Stimulated activated memory B cell treated with anti-CD40 and anti-IgM and Interleukin-4, amounts not matched to agents 10 μg/mL and 1 μg/mL and 100 μg/mL, for 72 hours (primary cell): ENCODE measurements around the gene SPACA9.
A peak's percentile ranks its signal among the peaks of the same experiment; 100 is the strongest.

Experiments used
- ATAC-seq: fragments of 150-1000 bp; cut with Tn5 transposase; 2 replicates; pipeline ENCODE4 v1.10.0; 2021
- H3K27ac Mint-ChIP-seq: one replicate; pipeline ENCODE4 v1.8.0; 2022; ENCODE audit warnings: mild to moderate bottlenecking, mixed read lengths
- H3K27me3 Mint-ChIP-seq: one replicate; pipeline ENCODE4 v1.8.0; 2022; ENCODE audit warnings: mixed read lengths
- H3K36me3 Mint-ChIP-seq: one replicate; pipeline ENCODE4 v1.8.0; 2022; ENCODE audit warnings: mixed read lengths
- H3K4me1 Mint-ChIP-seq: one replicate; pipeline ENCODE4 v1.8.0; 2022; ENCODE audit warnings: mixed read lengths
- H3K4me3 Mint-ChIP-seq: one replicate; pipeline ENCODE4 v1.8.0; 2022; ENCODE audit warnings: mild to moderate bottlenecking, moderate library complexity, mixed read lengths
- H3K9me3 Mint-ChIP-seq: one replicate; pipeline ENCODE4 v1.8.0; 2022; ENCODE audit warnings: mixed read lengths

SPACA9 gene

DNA sequence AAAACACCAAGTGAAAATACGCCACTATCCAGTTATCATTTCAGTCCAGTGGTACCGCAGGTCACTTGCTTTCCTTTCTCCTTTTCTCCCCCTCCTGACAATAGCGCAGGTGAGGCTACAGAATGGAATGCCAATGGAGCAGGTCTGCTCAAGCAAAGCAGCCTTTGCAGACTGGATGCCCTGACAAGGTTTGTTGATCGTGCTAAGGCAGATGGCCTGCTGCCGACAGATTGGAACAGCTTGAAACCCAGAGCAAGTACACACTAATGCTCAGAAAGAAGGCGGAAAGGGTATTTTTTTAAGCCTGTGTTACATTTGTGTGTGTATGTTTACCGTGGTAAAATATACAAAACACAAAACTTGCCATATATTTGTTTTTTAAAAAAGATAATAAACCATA lies 19.4 kb downstream of the SPACA9 start:
- Mint-ChIP-seq H3K4me1 (no peaks in the 10 kb centered on the region), H3K36me3 (peaks cover 64% of the 10 kb centered on the region), H3K27me3 (no peaks in the 10 kb centered on the region), H3K27ac (no peak overlapping the region), H3K4me3 (no peak overlapping the region), H3K9me3 (no peaks in the 10 kb centered on the region)
- no peak for ATAC-seq

DNA sequence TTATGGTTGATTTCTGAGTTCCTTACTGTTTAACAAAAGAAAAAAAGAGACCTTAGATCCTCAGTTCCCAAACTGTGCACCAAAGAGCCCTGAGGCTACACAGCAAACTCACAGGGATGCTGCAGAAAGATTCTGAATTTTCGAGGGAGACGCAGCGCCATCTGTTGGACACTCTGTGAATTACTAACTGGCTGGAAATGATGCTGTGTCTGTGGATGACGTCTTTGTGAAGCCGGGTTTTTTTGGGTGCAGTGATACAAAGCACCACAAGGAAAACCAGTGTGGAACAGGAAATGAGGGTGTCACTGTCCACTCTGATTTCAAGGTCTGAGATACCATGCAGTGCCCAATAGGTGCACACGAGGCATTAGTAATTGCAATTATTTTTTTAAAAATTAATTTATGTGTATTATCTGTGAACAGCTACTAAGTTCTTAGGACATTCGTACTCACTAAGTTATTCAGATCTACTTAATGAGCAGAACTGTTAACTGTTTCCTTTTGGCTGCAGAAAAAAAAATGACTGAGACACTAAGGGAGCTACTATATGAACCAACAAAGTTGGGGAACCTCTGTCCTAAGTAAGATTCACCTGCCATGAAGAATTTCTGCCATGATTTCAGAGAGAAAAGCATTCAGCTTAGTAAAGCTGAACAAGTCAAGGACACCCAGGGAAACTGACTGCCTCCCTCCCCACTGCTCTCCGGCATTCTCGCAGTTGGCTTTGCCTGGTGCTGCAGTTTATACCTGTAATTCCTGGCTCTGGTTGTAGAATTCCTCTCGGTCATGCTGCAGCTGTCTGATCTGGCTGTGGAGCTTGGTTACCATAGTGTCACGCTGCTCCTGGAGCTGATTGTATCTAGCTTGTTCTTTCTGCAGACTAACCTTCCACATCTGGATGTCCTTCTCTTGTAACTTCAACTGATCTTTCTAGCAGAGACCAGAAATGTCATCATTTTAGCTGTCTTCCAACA lies 23.4 kb downstream of the SPACA9 start:
- H3K4me3 Mint-ChIP-seq: no peak overlapping the region
- H3K36me3 Mint-ChIP-seq: peaks cover 53% of the 10 kb centered on the region
- peak; percentile 88 for ATAC-seq
- no peaks in the 10 kb centered on the region for H3K9me3 Mint-ChIP-seq
- no peak overlapping the region for H3K27ac Mint-ChIP-seq
- no peaks in the 10 kb centered on the region for H3K4me1 Mint-ChIP-seq
- H3K27me3 Mint-ChIP-seq: no peaks in the 10 kb centered on the region

DNA sequence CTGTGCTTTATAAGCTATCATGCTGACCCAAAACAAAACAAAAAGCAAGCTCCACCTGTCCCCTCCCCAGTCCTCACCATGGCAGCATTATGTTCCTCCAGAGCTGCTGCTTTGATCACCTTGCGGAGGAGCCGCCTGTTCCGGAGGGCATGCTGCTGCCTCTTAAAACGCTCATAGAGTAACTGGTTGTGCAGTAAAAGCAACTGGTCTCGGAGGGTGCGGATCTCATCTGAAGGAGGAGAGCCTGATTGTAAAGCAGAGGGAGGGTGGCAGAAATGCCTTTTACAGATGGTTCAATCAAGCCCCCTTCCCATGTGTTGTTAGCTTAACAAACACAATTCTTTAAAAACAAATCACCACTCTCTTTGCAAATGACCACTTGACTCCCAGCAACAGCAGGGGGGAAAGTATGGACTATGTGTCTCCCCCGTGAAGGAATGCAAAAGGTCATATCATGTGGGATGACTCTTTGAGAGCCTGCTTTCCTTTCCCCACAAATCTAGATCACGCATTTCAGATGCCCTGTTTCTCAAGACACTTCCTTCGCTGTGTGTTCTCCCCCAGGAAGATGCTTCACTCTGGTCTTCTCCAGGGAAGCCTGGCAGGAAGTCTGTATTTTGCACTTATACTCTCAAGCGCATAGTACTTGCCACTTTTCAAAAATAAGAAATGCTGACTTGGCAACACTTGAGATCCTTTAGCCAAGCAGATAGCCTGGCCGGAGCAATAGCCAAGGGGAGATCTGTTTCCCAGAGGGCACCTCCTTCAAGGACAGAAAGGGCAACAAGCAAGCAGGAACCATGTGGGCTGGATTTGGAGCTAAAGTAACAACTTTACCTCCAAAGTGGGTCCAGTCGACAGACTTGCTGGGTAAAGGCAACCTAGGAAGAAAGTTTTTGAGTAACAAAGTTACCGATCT lies 25.1 kb downstream of the SPACA9 start:
- Mint-ChIP-seq H3K4me3 (no peak overlapping the region), H3K4me1 (no peaks in the 10 kb centered on the region), H3K36me3 (peaks cover 44% of the 10 kb centered on the region), H3K27ac (no peak overlapping the region), H3K9me3 (no peaks in the 10 kb centered on the region), H3K27me3 (no peaks in the 10 kb centered on the region)
- ATAC-seq: no peak

DNA sequence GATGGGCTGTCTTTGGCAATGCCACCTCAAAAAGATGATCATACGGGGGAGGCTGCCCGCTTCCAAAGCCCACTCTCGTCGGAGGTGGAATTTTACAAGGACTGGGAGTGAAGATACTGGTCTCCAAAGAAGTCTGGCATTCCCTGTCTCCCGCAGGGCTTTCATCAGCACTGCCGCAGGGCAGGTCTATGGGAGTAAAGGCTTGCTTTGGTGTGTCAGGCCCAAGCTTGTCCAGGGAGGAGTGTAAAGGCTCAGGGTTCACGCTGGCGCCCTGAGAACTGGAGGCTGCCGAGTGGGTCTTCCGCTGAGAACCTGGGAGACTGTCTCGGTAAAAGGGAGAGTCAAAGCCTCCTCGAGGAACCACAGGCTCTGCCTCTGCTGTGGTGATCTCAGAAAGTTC lies 27.0 kb downstream of the SPACA9 start:
- ATAC-seq: no peak
- Mint-ChIP-seq H3K27me3 (no peaks in the 10 kb centered on the region), H3K27ac (no peak overlapping the region), H3K4me3 (no peak overlapping the region), H3K9me3 (no peaks in the 10 kb centered on the region), H3K36me3 (peaks cover 40% of the 10 kb centered on the region), H3K4me1 (no peaks in the 10 kb centered on the region)

DNA sequence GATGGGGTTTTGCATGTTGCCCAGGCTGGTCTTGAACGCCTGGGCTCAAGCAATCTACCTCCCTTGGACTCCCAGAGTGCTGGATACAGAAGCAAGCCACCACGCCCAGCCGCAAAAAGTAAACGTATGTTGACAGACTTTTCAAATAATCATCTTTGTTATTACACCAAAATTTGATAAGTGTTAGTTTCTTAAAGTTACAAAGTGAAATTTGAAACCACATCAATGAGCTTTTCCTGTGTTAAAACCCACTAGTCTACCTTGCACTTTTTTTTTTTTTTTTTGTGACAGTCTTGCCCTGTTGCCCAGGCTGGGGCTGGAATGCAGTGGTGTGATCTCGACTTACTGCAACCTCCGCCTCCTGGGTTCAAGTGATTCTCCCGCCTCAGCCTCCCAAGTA lies 29.9 kb downstream of the SPACA9 start:
- peaks cover 39% of the 10 kb centered on the region for H3K36me3 Mint-ChIP-seq
- H3K4me1 Mint-ChIP-seq: no peaks in the 10 kb centered on the region
- no peak overlapping the region for H3K4me3 Mint-ChIP-seq
- ATAC-seq: no peak
- no peaks in the 10 kb centered on the region for H3K9me3 Mint-ChIP-seq
- H3K27ac Mint-ChIP-seq: no peak overlapping the region
- no peaks in the 10 kb centered on the region for H3K27me3 Mint-ChIP-seq

DNA sequence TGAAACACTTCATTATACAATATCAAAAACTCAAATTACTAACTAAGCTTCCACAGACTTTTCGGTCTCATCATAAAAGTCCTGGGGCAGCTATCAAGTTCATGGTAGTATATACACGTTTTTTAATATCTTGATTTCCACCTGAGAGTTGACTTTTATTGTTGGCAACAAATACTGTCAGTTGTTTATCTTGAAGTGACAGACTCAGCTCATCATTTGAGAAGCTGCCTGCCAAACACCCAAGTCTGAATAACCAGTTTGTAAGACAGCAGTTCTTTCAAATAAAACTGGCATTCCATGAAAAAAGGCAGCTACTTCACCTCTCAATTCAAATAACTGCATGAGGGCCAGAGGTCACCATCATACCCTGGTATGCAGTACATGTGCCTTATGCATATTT lies 30.6 kb downstream of the SPACA9 start:
- Mint-ChIP-seq H3K4me3 (no peak overlapping the region), H3K36me3 (peaks cover 33% of the 10 kb centered on the region), H3K9me3 (no peaks in the 10 kb centered on the region), H3K4me1 (no peaks in the 10 kb centered on the region), H3K27ac (no peak overlapping the region), H3K27me3 (no peaks in the 10 kb centered on the region)
- no peak for ATAC-seq

DNA sequence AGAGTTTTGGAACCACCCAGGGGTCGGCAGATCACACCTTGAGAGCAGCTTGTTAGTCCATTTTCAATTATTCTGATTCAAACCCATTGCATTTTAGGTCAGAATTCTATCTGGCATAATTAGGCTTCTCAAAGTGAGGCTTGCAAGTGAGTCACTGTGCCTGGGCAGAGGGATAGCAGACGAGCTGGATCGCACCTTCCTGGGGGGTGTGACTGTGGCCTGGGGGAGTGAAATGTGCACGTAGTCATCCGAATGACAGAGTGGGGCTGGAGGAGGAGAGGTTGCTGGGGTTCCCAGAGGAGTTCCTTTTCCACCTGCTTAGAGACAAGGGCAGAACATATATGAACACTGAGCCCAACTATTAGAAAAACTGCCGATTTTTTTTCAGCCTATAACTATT lies 31.7 kb downstream of the SPACA9 start:
- Mint-ChIP-seq H3K4me3 (no peak overlapping the region), H3K27me3 (no peaks in the 10 kb centered on the region), H3K4me1 (no peaks in the 10 kb centered on the region), H3K36me3 (peaks cover 38% of the 10 kb centered on the region), H3K9me3 (no peaks in the 10 kb centered on the region), H3K27ac (no peak overlapping the region)
- ATAC-seq: no peak

DNA sequence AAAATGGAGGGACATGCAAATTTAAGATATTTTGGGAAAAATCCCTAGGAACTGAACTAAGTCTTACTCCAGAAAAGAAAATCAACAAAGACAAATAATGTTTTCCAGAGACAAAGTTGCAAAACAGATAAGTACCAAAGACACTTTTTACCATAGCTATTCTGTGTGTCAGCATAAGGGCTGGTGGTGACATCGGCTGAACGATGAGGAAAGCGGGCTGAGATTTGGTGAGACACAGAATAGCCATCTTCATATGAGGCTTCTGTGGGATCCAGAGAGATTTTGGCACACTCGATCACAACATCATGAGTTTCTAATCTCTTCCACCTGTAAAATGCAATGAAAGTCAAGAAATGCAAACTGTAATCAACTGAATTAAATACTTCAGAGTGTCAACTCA lies 33.4 kb downstream of the SPACA9 start:
- H3K4me3 Mint-ChIP-seq: no peak overlapping the region
- H3K4me1 Mint-ChIP-seq: no peaks in the 10 kb centered on the region
- no peaks in the 10 kb centered on the region for H3K27me3 Mint-ChIP-seq
- H3K27ac Mint-ChIP-seq: no peak overlapping the region
- ATAC-seq: no peak
- no peaks in the 10 kb centered on the region for H3K9me3 Mint-ChIP-seq
- peaks cover 53% of the 10 kb centered on the region for H3K36me3 Mint-ChIP-seq

DNA sequence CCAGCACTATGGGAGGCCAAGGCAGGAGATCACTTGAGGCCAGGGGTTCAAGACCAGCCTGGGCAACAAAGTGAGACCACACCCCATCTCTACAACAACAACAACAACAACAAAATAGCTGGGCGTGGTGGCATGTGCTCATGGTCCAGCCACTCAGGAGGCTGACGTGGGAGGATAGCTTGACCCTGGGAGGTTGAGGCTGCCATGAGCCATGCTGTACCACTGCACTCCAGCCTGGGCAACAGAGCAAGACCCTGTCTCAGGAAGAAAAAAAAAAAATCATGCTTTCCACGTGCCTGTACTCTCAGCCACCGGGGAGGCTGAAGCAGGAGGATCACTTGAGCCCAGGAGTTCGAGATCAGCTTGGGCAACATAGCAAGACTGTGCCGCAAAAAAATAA lies 36.2 kb downstream of the SPACA9 start:
- no peaks in the 10 kb centered on the region for H3K9me3 Mint-ChIP-seq
- H3K27me3 Mint-ChIP-seq: no peaks in the 10 kb centered on the region
- H3K4me1 Mint-ChIP-seq: no peaks in the 10 kb centered on the region

DNA sequence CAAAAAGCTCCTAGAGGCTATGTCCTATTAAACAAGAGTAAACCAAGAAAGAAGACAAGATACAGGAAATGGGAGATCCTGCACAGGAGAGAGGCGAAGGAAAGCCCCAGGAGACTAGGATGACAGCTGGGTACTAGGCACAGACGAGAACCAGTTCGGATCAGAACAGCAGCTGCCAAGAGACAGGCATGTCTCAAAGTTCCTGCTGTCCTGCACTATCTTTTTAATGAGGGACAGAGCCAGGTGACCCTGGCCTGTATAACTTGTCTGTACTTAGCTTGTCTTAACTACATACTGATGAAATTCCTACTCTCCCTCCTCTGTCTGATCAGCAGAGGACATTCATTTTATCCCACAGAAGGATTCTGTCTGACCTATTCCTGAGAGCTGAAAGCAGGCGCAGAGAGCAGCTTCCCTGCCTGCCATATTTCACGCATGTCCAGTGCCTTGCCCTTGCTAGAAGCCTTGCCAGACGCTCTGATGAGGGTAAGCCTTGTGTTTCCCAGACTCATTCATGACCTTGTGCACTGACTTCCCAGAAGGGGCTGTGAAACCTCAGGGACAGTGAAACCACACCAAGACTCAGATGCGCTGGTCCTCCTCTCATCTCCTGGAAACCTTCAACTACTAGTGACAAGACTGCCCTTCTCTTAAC lies 41.0 kb downstream of the SPACA9 start:
- Mint-ChIP-seq H3K4me1 (no peaks in the 10 kb centered on the region), H3K36me3 (peaks cover 82% of the 10 kb centered on the region), H3K9me3 (no peaks in the 10 kb centered on the region), H3K4me3 (no peak overlapping the region), H3K27me3 (no peaks in the 10 kb centered on the region), H3K27ac (no peak overlapping the region)
- ATAC-seq: no peak

More for the DNA sequence above, 36.2 kb downstream of the SPACA9 start:
- no peak overlapping the region for H3K27ac Mint-ChIP-seq
- no peak for ATAC-seq
- H3K4me3 Mint-ChIP-seq: no peak overlapping the region
- peaks cover 79% of the 10 kb centered on the region for H3K36me3 Mint-ChIP-seq

DNA sequence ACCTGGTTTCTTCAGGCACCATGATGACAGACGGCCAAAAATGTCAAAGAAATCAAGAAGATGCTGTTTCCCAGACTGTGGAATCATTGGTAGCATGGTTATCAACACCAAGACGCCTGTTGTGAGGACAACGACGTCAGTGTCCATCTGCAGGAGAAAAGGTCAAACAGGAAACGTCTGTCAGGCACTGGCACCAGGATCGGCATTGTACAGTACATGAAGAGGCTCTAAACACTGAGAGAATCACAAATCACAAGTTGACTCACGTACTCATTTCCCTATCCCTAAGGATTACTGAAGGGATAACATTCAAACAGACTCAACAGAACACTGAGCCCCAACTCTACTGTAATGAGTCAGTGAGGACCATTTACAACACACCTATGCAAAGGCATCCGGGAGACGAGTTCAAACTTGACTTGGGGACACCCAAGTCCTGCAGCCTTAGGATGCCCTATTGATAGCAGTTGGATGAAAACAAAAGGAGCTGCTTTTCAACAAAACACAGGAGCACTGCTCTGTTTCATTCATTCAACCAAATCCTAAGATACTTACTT lies 44.7 kb downstream of the SPACA9 start:
- peaks cover 65% of the 10 kb centered on the region for H3K36me3 Mint-ChIP-seq
- H3K4me1 Mint-ChIP-seq: no peaks in the 10 kb centered on the region
- no peak overlapping the region for H3K4me3 Mint-ChIP-seq
- ATAC-seq: no peak
- no peaks in the 10 kb centered on the region for H3K27me3 Mint-ChIP-seq
- no peaks in the 10 kb centered on the region for H3K9me3 Mint-ChIP-seq
- no peak overlapping the region for H3K27ac Mint-ChIP-seq

DNA sequence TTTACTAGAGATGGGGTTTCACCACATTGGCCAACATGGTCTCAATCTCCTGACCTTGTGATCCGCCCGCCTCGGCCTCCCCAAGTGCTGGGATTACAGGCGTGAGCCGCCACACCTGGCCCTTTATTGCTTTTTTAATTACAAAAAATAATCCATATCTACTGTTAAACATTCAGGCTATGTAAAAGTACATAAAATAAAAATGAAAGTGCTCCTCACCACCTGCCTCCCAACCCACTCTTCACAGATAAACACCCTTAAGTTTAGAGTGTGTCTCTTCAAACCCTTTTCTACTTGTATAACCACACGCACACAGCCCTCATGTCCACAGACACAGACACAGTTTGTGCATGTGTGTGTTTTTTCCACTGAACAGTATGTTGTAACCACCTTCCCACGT lies 49.0 kb downstream of the SPACA9 start:
- Mint-ChIP-seq H3K4me3 (no peak overlapping the region), H3K4me1 (peaks cover 9% of the 10 kb centered on the region), H3K9me3 (no peaks in the 10 kb centered on the region), H3K27ac (no peak overlapping the region), H3K27me3 (no peaks in the 10 kb centered on the region), H3K36me3 (peaks cover 49% of the 10 kb centered on the region)
- no peak for ATAC-seq

DNA sequence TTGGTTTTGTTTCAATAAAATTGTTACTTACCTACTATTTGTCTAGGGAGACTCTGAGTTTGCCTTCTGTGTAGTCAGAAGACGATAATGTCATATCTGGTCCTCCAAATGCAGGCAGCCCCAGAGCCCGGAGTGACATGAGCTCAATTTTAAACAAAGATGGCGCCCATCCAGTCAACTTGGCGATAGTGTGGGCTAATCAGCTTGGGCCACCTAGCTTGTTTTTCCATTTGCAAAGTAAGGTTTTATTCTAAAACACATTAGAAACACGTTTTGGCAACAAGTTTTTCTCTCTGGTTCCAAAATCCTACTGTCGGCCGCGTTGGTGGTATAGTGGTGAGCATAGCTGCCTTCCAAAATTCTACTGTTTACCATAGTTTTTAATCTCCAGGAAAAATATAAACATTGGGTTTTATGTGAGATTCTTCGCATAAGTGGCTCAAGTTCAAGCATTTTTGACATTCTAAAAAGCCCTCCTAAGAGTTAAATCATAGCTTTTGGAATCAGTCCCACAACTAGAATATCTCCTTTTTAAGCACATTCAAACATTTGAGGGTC lies 52.6 kb downstream of the SPACA9 start:
- Mint-ChIP-seq H3K9me3 (no peaks in the 10 kb centered on the region), H3K4me3 (no peak overlapping the region), H3K4me1 (peaks cover 18% of the 10 kb centered on the region), H3K27ac (no peak overlapping the region), H3K36me3 (peaks cover 50% of the 10 kb centered on the region), H3K27me3 (no peaks in the 10 kb centered on the region)
- ATAC-seq: no peak

DNA sequence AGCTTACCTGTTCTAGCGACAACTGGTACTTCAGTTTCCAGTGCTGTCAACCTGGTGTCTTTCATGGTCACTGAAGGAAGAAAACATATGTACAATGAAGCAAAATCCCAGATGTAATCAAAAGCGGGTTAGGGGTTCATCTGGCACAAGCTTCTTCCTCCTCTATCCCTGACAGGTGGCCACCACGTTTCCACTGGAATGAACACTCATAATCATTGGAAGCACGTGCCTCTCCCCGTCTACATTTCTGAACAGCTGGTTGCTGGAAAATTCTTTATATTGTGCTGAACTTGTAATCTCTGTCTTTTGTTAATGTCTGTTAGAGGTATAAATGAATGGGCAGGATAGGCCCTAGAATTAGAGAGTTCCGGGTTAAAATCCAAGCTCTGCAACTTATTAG lies 56.3 kb downstream of the SPACA9 start:
- peaks cover 18% of the 10 kb centered on the region for H3K4me1 Mint-ChIP-seq
- no peak for ATAC-seq
- H3K9me3 Mint-ChIP-seq: no peaks in the 10 kb centered on the region
- H3K36me3 Mint-ChIP-seq: peaks cover 30% of the 10 kb centered on the region
- no peaks in the 10 kb centered on the region for H3K27me3 Mint-ChIP-seq
- H3K4me3 Mint-ChIP-seq: no peak overlapping the region
- H3K27ac Mint-ChIP-seq: no peak overlapping the region
